NOMO-1 treated with DMSO at 0.1 percent for 48 hours (cell line): ENCODE data around the gene ARL13B.
A peak's percentile ranks its signal among the peaks of the same experiment; 100 is the strongest.
"Not testable (repeated sequence)": the region's sequence is repeated elsewhere in the genome, so short reads cannot be mapped to it uniquely, and the experiment has no call there.

Experiments
- DNase-seq: peaks from one replicate; lab custom pipeline; 2025; ENCODE audit not compliant: unreplicated experiment; lab: John Stamatoyannopoulos, UW

Gene ARL13B

DNA sequence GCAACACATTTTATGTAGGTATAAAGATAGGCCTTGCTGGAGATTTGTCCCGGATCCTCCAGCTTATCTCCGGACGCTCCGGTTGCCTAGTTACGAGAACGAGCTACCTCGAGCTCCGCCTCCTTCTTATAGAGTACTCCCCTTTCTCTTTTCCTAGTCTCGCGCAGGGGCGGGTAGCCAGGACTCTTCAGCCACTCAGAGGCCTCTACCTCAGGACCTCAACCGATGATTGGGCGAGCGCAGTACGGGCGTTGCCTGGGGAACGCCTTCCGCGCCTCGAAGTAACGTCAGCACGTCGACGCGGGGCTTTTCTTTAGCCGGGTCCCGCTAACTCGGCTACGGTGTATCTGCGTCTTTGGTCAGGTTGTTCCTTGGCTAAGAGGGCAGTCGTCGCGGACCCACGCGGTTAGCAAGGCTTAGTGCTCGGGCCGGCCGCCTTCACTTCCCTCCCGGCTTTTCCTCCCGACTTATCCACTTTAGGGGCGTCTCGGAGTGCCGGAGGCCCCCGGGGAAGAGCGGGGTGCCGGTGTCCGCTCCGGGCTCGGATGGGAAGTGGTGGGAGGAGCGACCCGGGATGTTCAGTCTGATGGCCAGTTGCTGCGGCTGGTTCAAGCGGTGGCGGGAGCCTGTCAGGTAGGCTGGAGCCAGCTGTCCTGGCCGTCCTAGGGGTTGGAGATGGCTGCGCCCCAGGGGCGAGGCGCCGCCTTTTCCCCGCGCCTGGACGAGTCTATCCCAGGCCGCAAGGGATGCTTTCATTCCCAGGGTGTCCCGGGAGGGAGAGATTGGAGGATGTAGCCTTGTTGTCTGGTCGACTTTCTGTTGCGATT lies at the start of gene ARL13B:
Gene ARL13B, plus strand, starts transcription at position 306 of the 827 bp plus-strand sequence. Its CDS starts 269 bp downstream, at position 575.
- peak; percentile 99 for DNase-seq

DNA sequence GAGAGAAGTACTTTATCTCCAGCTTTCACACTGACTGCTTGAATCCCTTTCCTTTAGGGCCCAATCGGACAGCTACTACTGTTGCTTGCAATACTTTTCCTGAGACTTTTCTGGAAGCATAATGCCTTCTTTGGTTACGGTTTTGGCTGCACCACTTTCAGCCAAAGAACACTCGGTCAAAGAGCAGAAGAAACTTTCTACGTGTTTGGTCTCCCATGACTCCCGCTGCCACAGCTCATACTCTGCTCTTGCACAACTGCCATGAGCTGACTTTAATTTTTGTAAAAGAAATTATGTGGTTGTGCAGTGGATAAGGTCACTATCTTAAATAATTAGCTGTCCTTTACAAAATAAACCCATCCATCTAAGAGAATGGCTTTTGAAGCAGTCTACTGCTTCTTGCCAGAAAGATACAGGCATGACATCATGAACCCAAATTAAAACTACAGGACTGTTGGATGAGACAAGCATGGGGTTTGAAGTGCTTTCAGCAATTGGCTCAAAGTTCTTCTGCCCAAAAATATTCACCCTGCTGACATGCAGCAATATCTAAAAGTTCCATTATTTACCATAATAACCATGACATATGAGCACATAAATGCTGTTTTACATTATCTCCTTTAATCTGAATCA lies 48.2 kb upstream of the ARL13B start:
- DNase-seq = no peak

- no peak for DNase-seq
Observed at GRCh38 chr3:93934366-93935046, 45.4 kb upstream of the ARL13B start.

GRCh38 chr3:93936549-93936948 lies 43.4 kb upstream of the ARL13B start:
- DNase-seq = no peak

- DNase-seq = not testable (repeated sequence)
Observed at GRCh38 chr3:93937485-93937884, 42.5 kb upstream of the ARL13B start.

DNA sequence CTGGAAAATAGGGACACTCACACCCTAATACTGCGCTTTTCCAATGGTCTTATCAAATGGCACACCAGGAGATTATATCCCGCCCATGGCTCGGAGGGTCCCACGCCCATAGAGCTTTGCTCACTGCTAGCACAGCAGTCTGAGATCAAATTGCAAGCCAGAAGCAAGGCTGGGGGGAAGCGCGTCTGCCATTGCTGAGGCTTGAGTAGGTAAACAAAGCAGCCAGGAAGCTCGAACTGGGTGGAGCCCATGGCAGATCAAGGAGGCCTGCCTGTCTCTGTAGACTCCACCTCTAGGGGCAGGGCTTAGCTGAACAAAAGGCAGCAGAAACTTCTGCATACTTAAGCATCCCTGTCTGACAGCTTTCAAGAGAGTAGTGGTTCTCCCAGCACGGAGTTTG lies 30.0 kb upstream of the ARL13B start:
- not testable (repeated sequence) for DNase-seq

DNA sequence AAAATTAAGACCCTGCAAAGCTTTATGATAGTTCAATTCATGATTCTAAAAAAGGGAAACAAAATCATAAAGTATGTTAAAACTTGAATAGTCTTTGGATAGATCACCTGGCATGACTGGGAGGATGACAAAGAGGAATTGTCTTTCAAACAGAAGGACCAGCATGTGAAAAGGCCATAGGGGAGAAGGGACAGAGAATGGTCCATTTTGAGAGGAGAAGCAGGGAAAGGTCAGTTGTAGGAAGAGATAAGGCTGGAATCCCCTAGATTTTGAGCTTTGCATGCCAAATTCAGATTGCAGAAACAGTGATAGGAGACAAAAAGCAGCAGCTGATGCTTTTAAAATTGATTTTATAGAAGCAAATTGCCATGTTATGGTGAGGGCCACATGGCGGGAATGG lies 18.9 kb upstream of the ARL13B start:
- DNase-seq = no peak

- DNase-seq = no peak
Observed at GRCh38 chr3:93961489-93961888, 18.5 kb upstream of the ARL13B start.

DNA sequence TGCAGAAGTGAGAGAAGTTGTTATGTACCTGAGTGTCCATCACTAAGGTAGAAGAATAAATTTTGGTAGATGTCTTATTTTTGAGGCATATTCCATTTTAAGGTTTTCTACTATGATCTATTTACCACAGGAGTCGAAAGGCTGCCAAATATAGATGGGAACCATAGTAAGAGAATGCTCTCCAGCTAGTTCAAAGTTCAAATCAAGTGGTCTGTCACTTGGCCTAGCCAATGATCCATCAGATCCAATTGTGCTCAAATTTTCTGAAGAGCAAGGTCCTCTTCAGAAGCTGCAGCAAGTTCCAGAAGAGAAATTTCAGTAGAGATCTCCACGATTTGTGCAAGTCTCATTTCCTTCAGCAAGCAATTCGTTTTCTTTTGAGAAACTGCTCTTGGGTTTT lies 17.2 kb upstream of the ARL13B start:
- no peak for DNase-seq

GRCh38 chr3:93965106-93965505 lies 14.8 kb upstream of the ARL13B start:
- DNase-seq = not testable (repeated sequence)

- no peak for DNase-seq
Observed at GRCh38 chr3:93969443-93969842, 10.5 kb upstream of the ARL13B start.

DNA sequence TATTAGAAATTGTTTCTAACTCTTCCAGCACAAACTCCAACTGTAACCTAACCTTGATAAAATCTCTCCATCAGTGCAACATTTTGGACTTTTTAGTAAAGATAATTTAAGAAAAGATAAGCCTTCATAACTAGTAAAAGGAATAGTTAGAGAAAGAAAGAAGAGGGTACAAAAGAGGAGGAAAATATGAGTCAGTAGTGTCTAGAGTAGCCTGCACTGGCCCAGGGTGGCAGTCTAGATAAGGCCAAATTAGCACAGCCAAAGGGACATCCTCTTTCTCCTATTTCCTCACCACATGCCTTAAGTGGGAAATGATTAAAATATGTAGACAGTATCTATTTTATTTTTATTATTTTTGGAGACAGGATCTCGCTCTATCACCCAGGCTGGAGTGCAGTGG lies 10.0 kb upstream of the ARL13B start:
- no peak for DNase-seq

DNA sequence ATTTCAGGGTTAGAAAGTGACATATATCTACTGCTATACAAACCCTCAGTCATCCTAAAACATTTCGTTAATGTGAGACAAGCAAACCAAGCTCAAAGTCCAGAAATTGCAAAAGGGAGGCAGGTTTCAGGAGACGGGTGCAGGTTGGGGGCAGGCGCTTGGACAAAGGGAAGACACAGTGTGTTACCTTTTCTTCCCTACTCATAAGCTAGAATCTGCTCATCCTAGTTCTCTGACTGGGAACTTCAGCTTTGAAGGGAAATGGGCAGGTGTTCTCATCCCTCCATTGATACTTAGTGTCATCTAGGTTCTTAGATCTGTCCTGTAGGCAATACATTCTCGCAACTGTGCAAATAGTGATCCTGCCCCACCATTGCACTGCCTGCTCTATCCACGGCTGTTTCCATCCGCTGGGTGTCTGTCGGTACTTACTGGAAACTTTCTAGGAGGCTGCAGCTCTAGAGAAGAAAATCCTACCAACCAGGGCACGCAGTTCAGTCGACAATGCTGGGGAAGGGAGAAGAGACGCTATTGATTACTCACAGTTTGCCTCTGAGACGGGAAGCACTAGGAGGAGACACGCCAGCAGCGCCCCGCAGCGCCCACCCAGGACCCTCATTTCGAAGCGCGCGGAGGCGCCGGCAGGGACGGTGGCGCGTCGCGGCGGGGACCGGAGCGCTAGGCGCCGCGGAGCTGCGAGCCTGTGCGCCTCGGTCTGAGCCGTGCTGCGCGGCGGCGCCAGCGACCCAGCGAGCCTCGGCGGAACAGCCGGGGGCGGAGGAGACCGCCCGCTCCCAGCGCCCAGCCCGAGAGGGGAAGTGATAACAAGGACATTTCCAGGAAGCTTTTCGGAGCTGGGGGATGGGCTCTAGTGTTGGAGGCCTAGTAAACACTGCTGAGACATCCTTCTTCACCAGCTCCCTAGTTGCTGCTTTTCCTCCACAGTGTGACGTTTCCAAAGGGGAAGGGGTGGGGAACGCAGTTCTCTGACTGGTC lies 6.5 kb upstream of the ARL13B start, which contains the start of gene PROS1:
Gene PROS1, minus strand, starts transcription at position 766 of the 996 bp plus-strand sequence. Its CDS starts 147 bp downstream, at position 619.
- peak; percentile 22 for DNase-seq

GRCh38 chr3:93981649-93982048 lies 1.7 kb downstream of the ARL13B start:
- DNase-seq = no peak

DNA sequence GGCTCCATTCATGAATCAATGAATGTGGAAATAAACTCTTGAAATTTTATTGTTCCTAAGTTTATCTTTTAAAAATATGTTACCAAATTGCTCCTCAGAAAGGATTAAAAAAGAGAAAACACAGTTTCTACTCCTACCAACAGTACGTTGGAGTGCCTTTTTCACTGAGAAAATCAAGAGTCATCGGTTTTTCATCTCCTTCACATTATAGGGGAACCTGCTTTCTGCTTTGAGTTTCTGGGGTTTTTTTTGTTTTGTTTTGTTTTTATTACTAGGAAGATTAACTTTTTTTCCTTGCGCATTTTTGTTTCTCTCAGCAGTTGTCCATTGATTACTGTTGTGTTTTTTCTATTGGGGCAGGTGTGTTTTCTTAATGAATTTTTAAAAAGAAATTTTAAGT lies 3.5 kb downstream of the ARL13B start:
- DNase-seq = no peak

- DNase-seq = no peak
Observed at GRCh38 chr3:93984618-93985017, 4.7 kb downstream of the ARL13B start.

- DNase-seq = no peak
Observed at GRCh38 chr3:93988283-93988682, 8.3 kb downstream of the ARL13B start.

- no peak for DNase-seq
Observed at GRCh38 chr3:93988764-93989163, 8.8 kb downstream of the ARL13B start.

- no peak for DNase-seq
Observed at GRCh38 chr3:93989241-93989640, 9.3 kb downstream of the ARL13B start.

- DNase-seq = no peak
Observed at GRCh38 chr3:93991631-93992030, 11.7 kb downstream of the ARL13B start.

DNA sequence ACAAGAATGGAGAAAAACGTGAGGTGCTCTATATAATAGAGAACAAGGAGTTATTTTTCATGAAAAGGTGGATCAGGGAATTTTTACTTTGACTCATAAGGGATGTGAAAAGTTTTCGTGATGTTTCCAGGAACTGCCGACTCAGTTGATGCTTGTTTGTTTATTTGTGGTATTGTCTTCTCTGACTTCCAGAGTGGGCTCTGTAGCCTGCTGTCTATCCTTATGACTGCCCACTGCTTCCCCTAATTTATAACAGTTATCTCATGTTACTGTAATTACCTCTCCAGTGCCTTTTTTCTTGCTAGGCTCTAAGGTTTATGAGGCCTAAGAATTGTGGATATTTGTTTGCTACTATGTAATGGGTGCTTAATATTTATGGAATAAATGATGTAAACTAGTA lies 12.3 kb downstream of the ARL13B start:
- no peak for DNase-seq
